A549 (cell line): Measurements from ENCODE around the gene SLC1A3. TPM values are rescaled to one million over a fixed set of nuclear protein-coding genes. Genes with fewer than 3 reads are reported as not detected.

Source experiments
- ATAC-seq, 2 experiments: fragments of 200-7000 bp in 1 of 2; fragments of >200 bp in 1 of 2; cut with Nextera tagmentation in 1 of 2; cut with Tn5 transposase in 1 of 2; 3 replicates each; pipeline versions ENCODE4 v1.8.0 to v1.9.1; 2018 to 2020; ENCODE audit warnings: mild to moderate bottlenecking in 1 of 2, moderate library complexity in 1 of 2
- CTCF ChIA-PET: fragments of 300-600 bp; sonication (Branson Sonifier 250); formaldehyde crosslinking; extraction: SDS; loops from one replicate; lab custom pipeline; 2021; ENCODE audit warnings: antibody characterized with exemption, inconsistent platforms; lab: Yijun Ruan, JAX
- POLR2A ChIA-PET: fragments of 350-600 bp; formaldehyde crosslinking; extraction: SDS; loops from one replicate; lab custom pipeline; 2021; ENCODE audit warnings: antibody characterized with exemption, inconsistent platforms; lab: Yijun Ruan, JAX
- DNase-seq, 2 experiments: peaks; one replicate each; pipeline versions ENCODE4 v3.0.0 to v3.0.0-alpha.2; 2011 to 2016; ENCODE audit warnings: low read depth in 1 of 2, low spot score in 1 of 2
- FAIRE-seq: peaks from 2 replicates; lab custom pipeline; 2011; peaks lifted over from hg19 to GRCh38; lab: Jason Lieb, UNC
- H3K27ac ChIP-seq, 2 experiments: fragments of >200 bp; sonication (Bioruptor Twin); formaldehyde crosslinking; 3 replicates each; pipeline ENCODE4 v1.5.1; 2016 to 2017
- H3K4me1 ChIP-seq: fragments of >200 bp; sonication (Bioruptor Twin); formaldehyde crosslinking; 3 replicates; pipeline ENCODE4 v1.6.1; 2016
- H3K4me2 ChIP-seq: fragments of >200 bp; sonication (Bioruptor Twin); formaldehyde crosslinking; 3 replicates; pipeline ENCODE4 v1.6.1; 2016
- H3K4me3 ChIP-seq: fragments of >200 bp; sonication (Bioruptor Twin); formaldehyde crosslinking; 3 replicates; pipeline ENCODE4 v1.5.1; 2016
- H3K9me3 ChIP-seq: fragments of >200 bp; sonication (Bioruptor Twin); formaldehyde crosslinking; 3 replicates; pipeline ENCODE4 v1.6.1; 2016
- CBX2 ChIP-seq: fragments of 200-600 bp; sonication (generic); IDR thresholded peaks from 2 replicates; pipeline ENCODE4 v1.6.1; 2016; ENCODE audit warnings: low read depth, mild to moderate bottlenecking, borderline replicate concordance
- EP300 ChIP-seq, 2 experiments: fragments of >200 bp; sonication (Bioruptor Twin); formaldehyde crosslinking; IDR thresholded peaks; 2 replicates in 1 of 2; 3 replicates in 1 of 2; pipeline ENCODE4 v1.6.1; 2016 to 2017
- FOSL2 ChIP-seq, 2 experiments: fragments of 450-650 bp in 1 of 2; fragments of >200 bp in 1 of 2; sonication (Bioruptor Twin) in 1 of 2; formaldehyde crosslinking; IDR thresholded peaks; 2 replicates each; pipeline versions ENCODE4 v1.5.0 to v1.6.1; 2016 to 2020; ENCODE audit warnings: mild to moderate bottlenecking in 1 of 2, moderate library complexity in 1 of 2
- FOXS1 ChIP-seq: fragments of 250-450 bp; sonication (Bioruptor Pico); IDR thresholded peaks from 2 replicates; pipeline ENCODE4 v1.5.0; 2020; ENCODE audit warnings: mild to moderate bottlenecking, moderate library complexity
- HES2 ChIP-seq: fragments of >200 bp; sonication (Bioruptor Twin); formaldehyde crosslinking; IDR thresholded peaks from 2 replicates; pipeline ENCODE4 v1.6.1; 2016
- HEYL ChIP-seq: fragments of 250-450 bp; sonication (Bioruptor Pico); IDR thresholded peaks from 2 replicates; pipeline ENCODE4 v1.8.0; 2021; ENCODE audit warnings: mild to moderate bottlenecking, moderate library complexity
- HOXA7 ChIP-seq: fragments of 250-450 bp; sonication (Bioruptor Pico); IDR thresholded peaks from 2 replicates; pipeline ENCODE4 v1.5.0; 2020; ENCODE audit warnings: mild to moderate bottlenecking, moderate library complexity
- JUNB ChIP-seq: fragments of >200 bp; sonication (Bioruptor Twin); formaldehyde crosslinking; IDR thresholded peaks from 2 replicates; pipeline ENCODE4 v1.6.1; 2016
- KDM1A ChIP-seq: fragments of 200-600 bp; sonication (generic); IDR thresholded peaks from 2 replicates; pipeline ENCODE4 v1.6.1; 2016; ENCODE audit warnings: low read depth, mild to moderate bottlenecking
- KDM5A ChIP-seq: fragments of 200-600 bp; sonication (generic); IDR thresholded peaks from 2 replicates; pipeline ENCODE4 v1.6.1; 2016; ENCODE audit warnings: antibody characterized with exemption, mild to moderate bottlenecking
- NFE2L2 ChIP-seq: fragments of 150-350 bp; conservative IDR thresholded peaks from 2 replicates; pipeline ENCODE4 v1.6.1; 2014; ENCODE audit warnings: low read length
- RFX5 ChIP-seq: fragments of 450-650 bp; IDR thresholded peaks from 2 replicates; pipeline ENCODE4 v1.7.1; 2014; ENCODE audit warnings: antibody characterized with exemption, mild to moderate bottlenecking, moderate library complexity
- TFCP2L1 ChIP-seq: fragments of 250-450 bp; sonication (Bioruptor Pico); IDR thresholded peaks from 2 replicates; pipeline ENCODE4 v1.5.0; 2021; ENCODE audit warnings: mild to moderate bottlenecking
- USF2 ChIP-seq: fragments of 450-650 bp; IDR thresholded peaks from 2 replicates; pipeline ENCODE4 v1.6.1; 2014; ENCODE audit warnings: antibody characterized with exemption
- WGBS: methylation state at CpG from one replicate; pipeline ENCODE4 v1.1.6; 2017; ENCODE audit errors: missing lambda C conversion rate; 5-methylcytosine and 5-hydroxymethylcytosine counted together
- polyA plus RNA-seq, 4 experiments: library from polyadenylated mRNA; depleted of rRNA in 3 of 4; stranded (reverse); fragments of >200 nt; fragmentation: RNase III in 1 of 4; extraction: RNeasy Plus Mini Kit Qiagen cat#74134 plus additional on column Dnase treatment in 1 of 4; gene quantifications; 2 replicates in 3 of 4; 3 replicates in 1 of 4; pipeline ENCODE4 v1.2.3, GENCODE V29; 2011 to 2017
- TF ChIP-seq, protein P1 (sequence below): fragments of 200-600 bp; sonication (generic); IDR thresholded peaks from 2 replicates; pipeline ENCODE4 v1.6.1; 2016; ENCODE audit warnings: antibody characterized with exemption, mild to moderate bottlenecking, moderate library complexity
- TF ChIP-seq, protein P2 (sequence below): IDR thresholded peaks from 2 replicates; pipeline ENCODE4 v1.6.1; 2012; ENCODE audit warnings: low read depth, borderline replicate concordance

Gene SLC1A3
- polyA plus RNA-seq, 2 of the 4 experiments (the other 2 are of a cell fraction), result not detected

DNA sequence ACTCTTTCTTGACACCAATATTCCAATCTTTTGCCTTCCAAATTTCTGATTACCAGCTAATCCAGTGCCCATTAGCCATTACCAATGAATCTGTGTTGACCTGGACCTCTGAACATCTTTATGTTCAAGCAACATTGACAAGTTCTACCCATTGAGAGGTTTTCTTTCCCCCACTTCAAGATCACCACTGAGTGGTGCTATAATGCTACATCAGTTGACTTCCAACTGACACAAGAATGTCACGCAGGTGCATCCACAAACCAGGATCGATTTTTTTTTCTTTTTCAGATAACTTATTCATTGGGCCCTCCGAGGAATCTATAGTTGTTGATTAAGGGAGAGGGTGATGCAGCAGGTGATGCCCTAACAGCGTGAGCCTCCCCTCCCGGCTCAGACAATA, 102.6 kb downstream of the SLC1A3 start (continued):
- TF ChIP-seq, protein P1, sequence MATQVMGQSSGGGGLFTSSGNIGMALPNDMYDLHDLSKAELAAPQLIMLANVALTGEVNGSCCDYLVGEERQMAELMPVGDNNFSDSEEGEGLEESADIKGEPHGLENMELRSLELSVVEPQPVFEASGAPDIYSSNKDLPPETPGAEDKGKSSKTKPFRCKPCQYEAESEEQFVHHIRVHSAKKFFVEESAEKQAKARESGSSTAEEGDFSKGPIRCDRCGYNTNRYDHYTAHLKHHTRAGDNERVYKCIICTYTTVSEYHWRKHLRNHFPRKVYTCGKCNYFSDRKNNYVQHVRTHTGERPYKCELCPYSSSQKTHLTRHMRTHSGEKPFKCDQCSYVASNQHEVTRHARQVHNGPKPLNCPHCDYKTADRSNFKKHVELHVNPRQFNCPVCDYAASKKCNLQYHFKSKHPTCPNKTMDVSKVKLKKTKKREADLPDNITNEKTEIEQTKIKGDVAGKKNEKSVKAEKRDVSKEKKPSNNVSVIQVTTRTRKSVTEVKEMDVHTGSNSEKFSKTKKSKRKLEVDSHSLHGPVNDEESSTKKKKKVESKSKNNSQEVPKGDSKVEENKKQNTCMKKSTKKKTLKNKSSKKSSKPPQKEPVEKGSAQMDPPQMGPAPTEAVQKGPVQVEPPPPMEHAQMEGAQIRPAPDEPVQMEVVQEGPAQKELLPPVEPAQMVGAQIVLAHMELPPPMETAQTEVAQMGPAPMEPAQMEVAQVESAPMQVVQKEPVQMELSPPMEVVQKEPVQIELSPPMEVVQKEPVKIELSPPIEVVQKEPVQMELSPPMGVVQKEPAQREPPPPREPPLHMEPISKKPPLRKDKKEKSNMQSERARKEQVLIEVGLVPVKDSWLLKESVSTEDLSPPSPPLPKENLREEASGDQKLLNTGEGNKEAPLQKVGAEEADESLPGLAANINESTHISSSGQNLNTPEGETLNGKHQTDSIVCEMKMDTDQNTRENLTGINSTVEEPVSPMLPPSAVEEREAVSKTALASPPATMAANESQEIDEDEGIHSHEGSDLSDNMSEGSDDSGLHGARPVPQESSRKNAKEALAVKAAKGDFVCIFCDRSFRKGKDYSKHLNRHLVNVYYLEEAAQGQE, result no peak
- TF ChIP-seq, protein P2, sequence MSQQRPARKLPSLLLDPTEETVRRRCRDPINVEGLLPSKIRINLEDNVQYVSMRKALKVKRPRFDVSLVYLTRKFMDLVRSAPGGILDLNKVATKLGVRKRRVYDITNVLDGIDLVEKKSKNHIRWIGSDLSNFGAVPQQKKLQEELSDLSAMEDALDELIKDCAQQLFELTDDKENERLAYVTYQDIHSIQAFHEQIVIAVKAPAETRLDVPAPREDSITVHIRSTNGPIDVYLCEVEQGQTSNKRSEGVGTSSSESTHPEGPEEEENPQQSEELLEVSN, result no peak

DNA sequence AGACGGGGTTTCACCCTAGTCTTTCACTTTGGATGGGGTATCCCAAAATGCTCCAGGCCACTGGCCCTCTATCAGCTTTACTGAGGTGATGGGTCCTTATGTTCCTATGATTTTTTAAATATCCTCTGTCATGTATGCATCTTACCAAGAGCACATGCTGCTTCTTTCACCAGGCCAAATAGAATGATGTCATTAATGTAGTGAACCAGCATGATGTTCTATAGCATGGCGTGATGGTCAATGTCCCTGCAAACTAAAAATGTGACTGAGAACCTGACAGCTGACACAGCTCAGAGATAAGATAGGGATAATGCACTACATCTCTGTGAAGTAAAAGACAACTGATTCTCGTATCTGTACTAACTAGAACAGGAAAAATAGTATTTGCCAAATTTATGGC, 103.6 kb downstream of the SLC1A3 start:
- peaks cover 20% of the 10 kb centered on the region; the same call in 2 of the 3 replicates for H3K9me3 ChIP-seq
- ATAC-seq, result no peak
- WGBS, result 19% methylated on average over 3 of the region's 3 CpGs
- H3K4me3 ChIP-seq, result no peak overlapping the region
- ChIA-PET CTCF (interaction anchor here (1.2 kb wide), 2 partner anchors 12 to 19 kb away, joined by 3 to 4 read pairs; no protein-coding TSS in a partner anchor), POLR2A (no interaction called here)
- no peak for DNase-seq
- TF ChIP-seq EP300 (IDR thresholded peaks at IDR 0.05), result no peak
- no peak for TF ChIP-seq CBX2
- no peak for TF ChIP-seq JUNB
- no peak for TF ChIP-seq KDM1A
- H3K4me1 ChIP-seq, result no peaks in the 10 kb centered on the region
- H3K27ac ChIP-seq, result no peak overlapping the region
- no peak overlapping the region for H3K4me2 ChIP-seq
- no peak for FAIRE-seq

GRCh38 chr5:36712706-36713105, 106.3 kb downstream of the SLC1A3 start:
- no peak for DNase-seq
- no peak for ATAC-seq
- H3K4me1 ChIP-seq, result no peaks in the 10 kb centered on the region
- ChIA-PET POLR2A (no interaction called here), CTCF (no interaction called here)
- H3K27ac ChIP-seq, result no peak overlapping the region
- peaks cover 9% of the 10 kb centered on the region; the same call in 2 of the 3 replicates for H3K9me3 ChIP-seq
- 10% methylated on average over 3 of the region's 3 CpGs for WGBS
- no peak for FAIRE-seq
- no peak overlapping the region for H3K4me2 ChIP-seq
- no peak for TF ChIP-seq KDM5A
- no peak for TF ChIP-seq FOXS1 (CRISPR knock-in tag)
- TF ChIP-seq RFX5, result no peak
- no peak for TF ChIP-seq HEYL (CRISPR knock-in tag)
- TF ChIP-seq NFE2L2, result no peak
- no peak for TF ChIP-seq HES2
- TF ChIP-seq FOSL2 (IDR thresholded peaks at IDR 0.05), result no peak
- TF ChIP-seq FOSL2 (CRISPR knock-in tag; IDR thresholded peaks at IDR 0.05), result no peak
- H3K4me3 ChIP-seq, result no peak overlapping the region

- FAIRE-seq, result no peak
These were observed 107.1 kb downstream of the SLC1A3 start for GRCh38 chr5:36713541-36713940.

More at GRCh38 chr5:36713541-36713940, 107.1 kb downstream of the SLC1A3 start:
- TF ChIP-seq USF2, result no peak
- TF ChIP-seq HOXA7 (CRISPR knock-in tag), result no peak
- TF ChIP-seq, protein P1, result no peak
- no peak for TF ChIP-seq HEYL (CRISPR knock-in tag)
- no peak for TF ChIP-seq TFCP2L1
- TF ChIP-seq, all 56 proteins: peak for 0
- no peak overlapping the region for H3K27ac ChIP-seq
- H3K4me2 ChIP-seq, result no peak overlapping the region
- ATAC-seq (no peak), DNase-seq (no peak)
- POLR2A ChIA-PET, result no interaction called here
- CTCF ChIA-PET, result interaction anchor here (2.5 kb wide), 1 partner anchor 18 kb away, joined by 14 read pairs; no protein-coding TSS in a partner anchor
- peaks cover 3% of the 10 kb centered on the region; the same call in 1 of the 3 replicates for H3K9me3 ChIP-seq
- H3K4me1 ChIP-seq, result no peaks in the 10 kb centered on the region
- WGBS, result 10% methylated on average over 2 of the region's 2 CpGs
- no peak overlapping the region for H3K4me3 ChIP-seq
